ENCODE data around the gene PDP2.

The PDP2 gene

GRCh38 chr16:66904846-66905632 lies 24.7 kb downstream of the PDP2 start:
- no peak for DNase-seq

DNA sequence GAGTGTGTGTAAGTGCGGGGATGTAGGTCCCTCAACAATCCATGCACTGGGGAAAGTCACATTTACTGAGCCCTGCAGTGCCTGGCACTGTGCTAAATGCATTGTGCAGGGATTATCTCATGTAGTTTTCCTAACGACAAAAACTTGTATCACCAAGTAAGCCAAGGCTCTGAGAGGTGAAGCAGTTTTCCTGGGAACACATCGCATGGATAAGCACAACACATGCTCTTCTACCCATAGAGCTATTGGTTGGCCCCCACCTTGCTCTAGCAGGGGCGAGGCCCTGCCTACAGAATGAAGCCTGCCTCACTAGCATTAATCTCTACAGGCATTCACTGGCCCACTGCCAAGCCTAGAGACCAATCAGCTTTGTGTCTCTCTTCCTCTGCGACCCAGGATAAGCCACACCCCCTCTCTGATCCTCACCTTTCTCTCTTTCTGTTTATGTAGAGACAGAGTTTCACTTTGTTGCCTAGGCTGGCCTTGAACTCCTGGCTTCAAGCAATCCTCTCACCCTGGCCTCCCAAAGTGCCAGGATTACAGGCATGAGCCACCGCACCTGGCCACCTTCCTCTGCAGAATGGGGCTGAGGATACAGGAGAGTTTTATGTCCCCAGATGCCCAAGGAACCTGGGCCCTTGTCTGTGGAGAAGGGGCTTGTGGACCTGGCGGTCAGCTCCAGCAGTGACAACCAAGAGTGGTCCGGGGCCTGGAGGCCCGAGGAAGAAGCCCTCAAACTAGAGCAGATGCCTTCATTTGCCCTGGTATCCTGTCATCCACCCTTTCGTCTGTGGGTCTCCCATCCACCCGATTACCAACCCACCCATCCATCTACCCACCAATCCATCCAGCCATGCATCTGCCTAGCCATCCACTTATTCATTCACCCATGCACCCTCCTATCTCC lies 25.6 kb downstream of the PDP2 start:
- DNase-seq = no peak

DNA sequence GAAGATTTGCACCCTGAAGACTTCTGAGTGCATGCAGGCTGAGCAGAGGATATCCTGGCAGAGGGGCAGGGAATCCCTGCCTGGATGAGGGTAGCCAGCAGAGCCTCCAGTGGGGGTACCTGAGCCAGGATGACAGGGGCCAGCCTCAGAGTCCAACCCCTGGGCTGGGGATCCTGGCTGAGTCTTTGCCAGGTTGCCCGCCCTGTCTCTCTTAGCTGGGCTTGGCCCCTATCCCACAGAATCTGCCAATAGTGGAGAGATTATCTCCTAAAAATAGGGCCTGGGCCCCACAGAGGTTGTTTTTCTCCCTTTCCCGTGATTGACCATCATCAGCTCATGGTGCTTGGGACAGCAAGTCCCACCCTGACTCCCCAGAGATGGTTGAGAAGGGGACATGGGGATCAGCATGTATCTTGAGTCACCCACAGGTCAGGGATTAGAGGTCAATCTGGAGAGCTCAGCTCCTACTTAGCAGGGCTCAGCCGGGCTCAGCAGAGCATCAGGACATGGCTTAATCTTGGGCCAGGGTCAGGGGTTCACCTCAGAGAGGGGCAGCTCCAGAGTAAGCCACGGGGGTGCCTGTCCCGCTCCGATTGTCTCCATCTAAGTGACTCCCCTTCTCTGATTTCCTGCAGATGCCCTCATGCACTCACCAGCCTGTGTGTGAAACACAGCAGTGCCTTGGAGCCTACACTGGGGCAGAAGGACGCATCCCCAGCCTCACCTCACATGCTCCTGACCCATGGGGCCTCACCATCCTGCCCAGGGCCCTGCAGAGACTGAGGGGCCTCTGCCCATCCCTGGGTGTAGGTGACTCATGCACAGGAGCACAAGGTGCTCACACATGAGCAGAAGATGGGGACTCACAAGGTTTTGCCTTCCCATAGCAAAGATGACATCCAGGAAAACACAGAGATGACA lies 26.9 kb downstream of the PDP2 start:
- DNase-seq = no peak

DNA sequence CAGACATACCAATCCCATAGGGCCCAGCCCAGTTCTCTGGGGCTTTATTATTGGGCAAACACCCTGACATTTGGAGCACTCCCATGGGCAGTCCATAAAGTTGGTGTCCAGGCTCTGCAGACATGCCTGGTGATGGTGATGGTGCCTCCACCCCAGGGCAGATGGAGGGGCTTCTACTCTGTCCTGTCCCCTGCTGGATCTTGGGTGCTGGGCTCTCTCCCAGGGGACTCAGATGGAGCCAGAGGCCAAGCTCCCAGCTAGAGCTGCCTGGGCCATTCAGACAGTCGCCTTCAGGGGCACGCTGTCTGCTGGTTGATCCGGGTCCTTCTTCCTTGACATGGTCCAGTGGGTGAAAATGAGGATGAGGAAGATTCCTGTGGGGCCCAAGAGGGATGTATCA lies 27.8 kb downstream of the PDP2 start:
- DNase-seq = no peak

- no peak for DNase-seq
Observed at GRCh38 chr16:66908762-66909559, 28.6 kb downstream of the PDP2 start.

GRCh38 chr16:66910175-66910940 lies 30.0 kb downstream of the PDP2 start:
- DNase-seq = no peak

DNA sequence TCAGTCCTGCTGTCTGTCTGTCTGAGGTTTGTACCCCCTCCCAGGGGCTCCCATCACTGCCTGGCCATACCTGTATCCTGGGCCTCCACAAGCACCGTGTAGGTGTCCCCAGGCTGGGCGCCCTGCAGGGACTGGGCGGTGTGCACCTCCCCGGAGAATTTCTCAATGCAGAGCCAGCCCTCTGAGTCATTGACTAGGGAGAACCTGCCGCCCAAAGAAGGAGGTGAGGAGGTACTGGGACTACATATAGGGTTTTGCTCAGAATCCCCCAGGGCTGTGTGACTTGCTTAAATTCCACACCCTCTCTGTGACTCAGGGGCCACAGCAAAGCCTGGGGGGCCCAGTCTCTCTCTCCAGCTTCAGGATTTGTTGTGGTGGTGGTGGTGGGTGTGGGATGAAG lies 30.8 kb downstream of the PDP2 start:
- DNase-seq = no peak

DNA sequence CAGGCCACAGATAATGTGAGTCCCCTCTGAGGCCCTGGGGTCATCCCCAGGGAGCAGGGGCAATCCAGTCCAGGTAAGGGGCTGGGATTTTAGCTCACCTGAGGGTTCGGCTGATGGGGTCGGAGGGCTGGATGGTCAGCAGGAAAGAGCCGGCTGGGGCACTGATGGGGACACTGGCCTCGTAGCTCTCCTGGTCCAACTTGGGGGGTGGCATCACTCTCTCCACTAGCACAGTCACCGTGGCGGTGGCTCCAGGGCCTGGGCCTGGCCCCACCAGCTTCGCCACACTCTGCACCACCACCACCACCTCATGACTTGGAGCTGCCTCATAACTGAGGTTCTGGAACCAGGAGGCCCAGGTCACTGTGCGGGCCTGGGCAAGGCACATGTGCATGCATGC lies 31.5 kb downstream of the PDP2 start:
- DNase-seq = no peak

DNA sequence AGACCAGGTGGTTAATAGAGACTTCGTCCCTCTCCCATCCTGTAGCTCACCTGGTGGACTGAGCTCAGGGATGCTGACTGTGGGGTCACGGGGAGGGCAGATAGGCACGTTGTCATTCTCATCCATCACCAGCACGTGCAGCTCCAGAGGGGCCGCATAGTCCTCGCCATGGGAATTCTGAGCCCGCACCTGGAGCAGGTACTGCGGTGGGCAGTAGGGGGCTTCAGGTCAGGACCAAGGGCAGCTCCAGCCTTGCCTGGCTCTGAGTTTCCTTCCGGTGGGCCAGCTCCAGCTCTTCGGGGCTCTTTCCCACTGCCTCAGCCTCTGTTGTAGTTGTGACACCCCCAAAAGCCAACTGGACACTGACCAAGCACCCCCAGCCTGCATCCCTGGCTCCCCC lies 32.8 kb downstream of the PDP2 start:
- DNase-seq = no peak

- DNase-seq = no peak
Observed at GRCh38 chr16:66913711-66914110, 33.4 kb downstream of the PDP2 start.

DNA sequence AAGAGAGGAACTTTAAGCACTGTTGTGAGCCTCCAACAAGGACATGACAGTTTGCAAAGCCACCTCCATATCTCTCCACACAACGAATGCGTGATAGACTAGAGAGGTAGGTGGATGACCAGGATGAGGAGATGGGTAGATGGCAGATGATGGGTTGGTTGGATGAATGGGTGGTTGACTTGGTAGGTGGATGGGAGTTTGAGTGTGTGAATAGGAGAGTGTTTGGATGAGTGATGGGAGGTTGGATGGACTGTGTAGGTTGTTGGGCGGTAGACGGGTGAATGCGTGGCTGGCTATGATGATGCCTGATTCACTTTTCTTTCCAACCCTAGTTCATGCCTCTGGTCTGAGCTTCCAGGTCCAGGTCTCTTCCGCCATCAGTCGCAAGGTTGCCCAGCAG lies 34.2 kb downstream of the PDP2 start:
- DNase-seq = no peak

- DNase-seq = no peak
Observed at GRCh38 chr16:66915041-66915440, 34.7 kb downstream of the PDP2 start.

GRCh38 chr16:66916518-66916917 lies 36.2 kb downstream of the PDP2 start:
- no peak for DNase-seq

DNA sequence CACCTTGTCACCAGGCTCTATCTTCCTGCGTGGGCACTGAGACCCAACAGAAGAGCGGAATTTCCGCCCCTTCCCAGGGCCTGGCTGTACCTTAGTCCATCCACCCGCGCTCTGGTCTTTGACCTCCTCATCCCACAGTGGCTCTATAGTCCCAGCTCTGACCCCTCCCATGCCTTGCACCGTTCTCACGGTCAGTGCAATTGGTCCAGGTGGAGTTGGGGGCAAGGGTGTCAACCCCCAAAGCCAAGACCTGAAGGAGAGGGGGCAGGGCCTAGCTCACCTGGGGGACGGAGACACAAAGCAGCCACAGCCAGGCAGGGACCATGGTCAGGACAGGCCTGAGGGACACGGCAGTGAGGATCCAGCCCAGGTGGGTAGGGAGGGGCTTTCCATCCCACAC lies 37.4 kb downstream of the PDP2 start:
- no peak for DNase-seq

- no peak for DNase-seq
Observed at GRCh38 chr16:66918355-66918754, 38.0 kb downstream of the PDP2 start.

GRCh38 chr16:66918803-66919568 lies 38.7 kb downstream of the PDP2 start, which contains the start of gene CDH16:
CDH16 (minus strand) TSS chr16:66918885; CDS start chr16:66918065, 820 bp downstream.
- DNase-seq = no peak

DNA sequence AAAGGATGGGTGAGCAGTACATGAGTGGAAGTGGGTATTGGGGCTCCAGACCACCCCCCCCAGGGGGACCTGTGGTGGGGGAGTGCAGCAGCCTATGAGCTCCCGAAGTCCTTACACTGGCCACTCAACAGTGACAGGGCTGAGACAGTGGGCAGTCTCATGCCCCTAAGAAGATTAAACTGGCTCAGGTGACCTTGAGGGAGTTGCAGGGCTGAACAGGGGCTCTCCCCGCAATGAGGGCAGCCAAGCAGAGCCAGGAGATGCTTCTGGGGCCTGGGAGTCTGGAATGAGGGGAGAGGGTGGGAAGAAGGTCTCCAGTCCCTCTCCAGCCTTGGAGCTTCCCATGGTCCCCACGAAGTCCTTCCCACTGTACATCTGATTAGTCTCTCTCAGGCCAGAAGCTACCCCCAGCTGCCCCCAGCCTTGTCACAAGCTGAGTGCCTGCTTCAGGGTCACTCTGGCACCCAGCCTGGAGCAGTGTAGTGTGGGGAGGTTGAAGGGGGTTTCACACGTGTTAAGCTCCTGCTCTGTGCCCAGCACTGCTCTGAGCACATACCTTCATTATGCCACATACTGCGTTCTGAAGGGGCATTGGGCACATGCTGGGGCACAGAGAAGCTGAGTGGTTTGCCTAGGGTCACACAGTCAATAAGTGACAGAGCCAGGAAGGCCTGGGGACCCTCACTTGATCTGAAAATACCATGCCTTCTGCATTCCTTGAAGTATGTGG lies 39.4 kb downstream of the PDP2 start:
- no peak for DNase-seq

- DNase-seq = no peak
Observed at GRCh38 chr16:66920299-66920590, 39.9 kb downstream of the PDP2 start.

DNA sequence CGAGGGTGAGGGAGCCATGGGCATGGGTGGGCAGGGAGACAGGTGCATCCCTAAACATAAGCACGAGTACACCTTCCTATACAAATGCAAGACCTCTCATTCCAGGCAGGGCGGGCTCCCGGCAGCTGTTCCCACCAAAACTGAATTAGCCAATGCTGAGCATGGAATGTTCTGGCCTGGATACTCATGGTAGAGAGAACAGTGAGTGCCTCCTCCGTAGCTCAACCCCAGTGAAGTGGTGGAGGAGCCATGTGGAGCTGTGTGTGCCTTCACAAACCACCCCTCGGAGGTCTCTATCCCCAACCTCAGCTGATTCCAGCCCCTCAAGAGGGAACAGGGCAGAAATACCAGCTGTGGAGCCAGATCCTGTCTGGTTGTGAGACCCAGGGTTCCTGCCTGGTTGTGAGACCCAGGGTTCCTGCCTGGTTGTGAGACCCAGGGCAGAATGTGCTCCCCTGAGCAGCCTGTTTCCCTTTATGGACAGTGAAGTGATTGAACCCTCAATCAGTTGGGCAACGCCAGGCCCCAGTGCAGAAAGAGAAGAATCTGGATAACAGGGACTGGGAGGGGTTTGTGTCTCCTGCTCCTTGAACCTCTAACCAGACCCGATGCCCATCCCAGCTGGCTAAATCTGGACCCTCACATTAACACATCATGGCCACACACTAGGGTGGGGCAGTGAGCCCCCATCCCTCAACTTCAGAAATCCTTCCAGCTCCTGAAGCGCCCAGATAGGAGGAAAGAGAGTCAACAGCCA lies 40.8 kb downstream of the PDP2 start:
- no peak for DNase-seq

Measured in C1 segment of cervical spinal cord (tissue), 14 donors.